ENCODE results near the gene ZSCAN22. TPM values are rescaled to one million over a fixed set of nuclear protein-coding genes. Genes with fewer than 3 reads are reported as not detected.

ZSCAN22 gene
- total and polyA plus RNA-seq, 2 of the 13 experiments (the other 11 are each of a cell fraction or from before 2014, with no cell fraction given), result 2.5 to 3.5 TPM

- TF ChIP-seq ZNF780A (CRISPR knock-in tag; IDR thresholded peaks at IDR 0.05) (0 out of 2 replicates have a peak, but pooled peaks have one; percentile 71), SALL2 (CRISPR knock-in tag; IDR thresholded peaks at IDR 0.05) (0 out of 2 replicates have a peak, but pooled peaks have one; percentile 33), ARID5B (CRISPR knock-in tag; IDR thresholded peaks at IDR 0.05) (peak; percentile 63), NR2F1 (CRISPR knock-in tag; IDR thresholded peaks at IDR 0.05) (no peak), TCF7L2 (IDR thresholded peaks at IDR 0.05; ENCODE audit: low read depth, low read length) (no peak), ZSCAN9 (CRISPR knock-in tag; IDR thresholded peaks at IDR 0.05; ENCODE audit: borderline replicate concordance) (0 out of 2 replicates have a peak, but pooled peaks have one; percentile 53), ZBTB44 (CRISPR knock-in tag; IDR thresholded peaks at IDR 0.05) (0 out of 2 replicates have a peak, but pooled peaks have one; percentile 9), ZBTB40 (IDR thresholded peaks at IDR 0.05) (peak; percentile 51), ZBTB40 (CRISPR knock-in tag; IDR thresholded peaks at IDR 0.05) (peak; percentile 57; the same call in 1 of the 2 replicates), FOXC1 (CRISPR knock-in tag; IDR thresholded peaks at IDR 0.05; ENCODE audit: borderline replicate concordance) (no peak; the same call in 1 of the 2 replicates), FIP1L1 (IDR thresholded peaks at IDR 0.05; ENCODE audit: borderline replicate concordance, insufficient read depth, low read depth, low read length) (no peak), ZBTB3 (CRISPR knock-in tag; IDR thresholded peaks at IDR 0.05; ENCODE audit: borderline replicate concordance, low read depth) (no peak)
Measured at GRCh38 chr19:58362272-58362994, 35.6 kb downstream of the ZSCAN22 start, which contains the start of gene ZNF497 (continued).
